GM19240 (cell line): ENCODE results near the gene TSNAXIP1.

Source experiments
- DNase-seq: peaks from one replicate; pipeline ENCODE4 v3.0.0; 2011; ENCODE audit warnings: low spot score; ENCODE audit not compliant: insufficient read length

The TSNAXIP1 gene, protein sequence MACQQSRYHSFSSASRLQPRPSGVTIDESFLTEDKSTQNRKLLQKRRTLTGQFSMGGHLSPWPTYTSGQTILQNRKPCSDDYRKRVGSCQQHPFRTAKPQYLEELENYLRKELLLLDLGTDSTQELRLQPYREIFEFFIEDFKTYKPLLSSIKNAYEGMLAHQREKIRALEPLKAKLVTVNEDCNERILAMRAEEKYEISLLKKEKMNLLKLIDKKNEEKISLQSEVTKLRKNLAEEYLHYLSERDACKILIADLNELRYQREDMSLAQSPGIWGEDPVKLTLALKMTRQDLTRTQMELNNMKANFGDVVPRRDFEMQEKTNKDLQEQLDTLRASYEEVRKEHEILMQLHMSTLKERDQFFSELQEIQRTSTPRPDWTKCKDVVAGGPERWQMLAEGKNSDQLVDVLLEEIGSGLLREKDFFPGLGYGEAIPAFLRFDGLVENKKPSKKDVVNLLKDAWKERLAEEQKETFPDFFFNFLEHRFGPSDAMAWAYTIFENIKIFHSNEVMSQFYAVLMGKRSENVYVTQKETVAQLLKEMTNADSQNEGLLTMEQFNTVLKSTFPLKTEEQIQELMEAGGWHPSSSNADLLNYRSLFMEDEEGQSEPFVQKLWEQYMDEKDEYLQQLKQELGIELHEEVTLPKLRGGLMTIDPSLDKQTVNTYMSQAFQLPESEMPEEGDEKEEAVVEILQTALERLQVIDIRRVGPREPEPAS

DNA sequence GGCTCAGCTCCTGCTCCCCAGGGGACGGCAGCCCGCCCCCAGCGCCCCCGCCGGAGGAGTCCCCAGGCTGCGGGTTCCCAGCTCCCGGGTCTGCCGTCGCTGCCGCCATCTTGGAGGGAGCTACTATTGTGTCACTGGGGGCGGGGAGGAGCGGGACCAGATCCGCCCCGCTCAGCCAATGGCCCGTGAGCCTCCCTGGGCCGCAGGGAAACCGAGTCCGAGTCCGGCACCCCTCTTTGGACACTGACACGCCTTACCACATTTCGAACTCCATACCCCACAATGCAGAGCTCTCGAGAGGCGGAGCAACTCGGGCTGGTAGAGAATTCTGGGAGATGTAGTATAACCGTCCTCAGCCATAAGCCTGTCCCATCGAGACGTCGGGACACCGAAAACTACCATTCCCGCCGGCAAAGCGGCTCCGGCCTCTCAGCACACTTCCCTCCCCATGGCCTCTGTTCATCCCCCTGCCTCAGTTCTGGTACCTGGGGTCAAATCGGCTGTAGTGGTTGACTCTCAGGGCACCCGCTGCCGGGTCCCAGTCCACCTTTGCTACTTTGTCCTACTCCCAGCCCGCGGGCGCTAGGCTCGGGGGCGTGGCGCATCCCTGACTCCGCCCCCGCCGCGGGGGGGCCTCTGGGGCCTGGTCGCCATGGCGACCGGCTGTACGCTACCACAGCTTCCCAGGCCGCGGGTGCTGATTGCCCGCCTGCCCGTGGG is at the start of gene TSNAXIP1, which contains the start of gene RANBP10:
TSNAXIP1 (plus strand) TSS at position 462 of the 720 bp plus-strand sequence. CDS start 261 bp downstream, outside the sequence.
RANBP10 (minus strand) TSS at position 133 of the 720 bp plus-strand sequence; CDS start at position 109, 24 bp downstream.
- DNase-seq: peak; percentile 82

GRCh38 chr16:67758006-67758405 is 48.7 kb upstream of the TSNAXIP1 start:
- no peak for DNase-seq

- no peak for DNase-seq
Measured at GRCh38 chr16:67758966-67759365, 47.7 kb upstream of the TSNAXIP1 start.

DNA sequence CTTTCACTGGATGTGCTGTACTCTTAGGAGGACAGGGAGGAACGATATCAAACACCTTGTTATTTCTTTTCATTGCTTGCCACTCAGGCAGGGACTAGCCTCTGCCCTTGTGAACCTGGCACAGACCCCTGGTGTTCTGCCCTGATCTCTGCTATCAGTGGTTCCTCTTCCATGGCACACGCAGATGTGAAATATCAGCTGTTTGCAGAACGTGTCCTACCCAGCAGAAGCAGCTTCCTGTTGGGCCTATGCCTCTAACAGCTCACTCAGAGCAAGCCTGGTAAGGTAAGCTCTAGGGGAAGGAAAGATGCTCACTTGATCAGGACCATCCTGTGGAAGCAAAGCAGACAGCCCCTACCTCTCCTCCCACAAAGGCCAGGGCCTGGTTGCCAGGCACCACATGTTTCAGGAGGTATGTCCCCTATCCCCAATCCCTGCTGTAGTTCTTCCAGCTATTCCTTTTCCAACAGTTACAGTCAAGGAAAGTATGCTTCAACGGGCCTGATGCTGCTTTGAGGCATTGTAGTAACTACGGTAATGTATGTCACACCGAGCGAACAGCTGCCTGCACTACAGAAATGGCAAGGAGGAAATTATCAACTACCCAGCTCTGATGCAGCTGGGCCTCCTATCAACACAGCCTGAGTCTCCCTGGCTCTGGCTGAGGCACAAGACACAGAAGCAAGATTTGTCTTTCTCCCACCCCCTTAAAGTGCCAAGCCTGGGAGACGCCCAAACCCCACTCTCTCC is 46.3 kb upstream of the TSNAXIP1 start:
- no peak for DNase-seq

- DNase-seq: no peak
Measured at GRCh38 chr16:67760956-67761230, 45.8 kb upstream of the TSNAXIP1 start.

- DNase-seq: no peak
Measured at GRCh38 chr16:67761924-67762323, 44.8 kb upstream of the TSNAXIP1 start.

DNA sequence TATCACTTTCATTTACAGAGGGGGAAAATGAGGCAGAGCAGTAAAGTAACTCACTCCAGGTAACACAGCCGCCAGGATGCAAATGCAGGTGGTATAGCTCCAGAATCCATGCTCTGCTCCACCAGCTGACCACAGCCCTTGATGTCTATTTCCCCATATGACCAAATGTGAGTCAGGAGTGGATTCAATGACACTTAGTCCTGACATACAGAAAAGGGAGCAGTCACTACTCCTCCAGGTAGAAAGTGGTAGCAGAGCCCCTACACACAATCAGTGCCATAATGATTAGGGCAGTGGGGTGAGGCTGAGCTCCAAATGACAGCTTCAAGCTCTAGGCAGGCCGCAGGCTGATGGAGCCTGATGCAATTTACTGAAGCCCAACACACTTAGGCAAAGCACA is 44.3 kb upstream of the TSNAXIP1 start:
- no peak for DNase-seq

- DNase-seq: no peak
Measured at GRCh38 chr16:67763066-67763465, 43.6 kb upstream of the TSNAXIP1 start.

DNA sequence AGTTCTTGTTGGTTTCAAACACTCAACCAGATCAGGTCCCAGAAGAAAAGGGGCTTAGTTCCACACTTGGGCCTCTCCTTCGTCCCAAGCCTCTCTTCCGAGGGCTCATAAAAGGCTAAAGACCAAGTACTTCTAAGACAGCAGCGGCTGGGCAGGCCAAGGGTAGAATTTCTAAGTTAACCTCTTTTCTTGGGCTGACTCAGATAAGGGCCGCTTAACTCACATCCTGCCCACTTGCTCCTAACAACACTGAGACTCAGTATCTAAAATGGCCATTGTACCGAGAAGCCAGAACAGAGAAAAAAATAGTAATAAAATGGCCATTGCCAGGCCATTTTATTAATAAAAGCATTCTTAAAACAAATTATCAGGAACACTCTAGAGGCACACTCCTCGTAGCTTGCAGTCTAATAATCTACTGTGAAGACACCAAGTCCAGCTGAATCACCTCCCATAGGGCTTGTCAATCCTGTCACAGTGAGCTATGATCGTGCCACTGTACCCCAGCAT is 42.5 kb upstream of the TSNAXIP1 start:
- DNase-seq: no peak

- DNase-seq: no peak
Measured at GRCh38 chr16:67766291-67766690, 40.4 kb upstream of the TSNAXIP1 start.

DNA sequence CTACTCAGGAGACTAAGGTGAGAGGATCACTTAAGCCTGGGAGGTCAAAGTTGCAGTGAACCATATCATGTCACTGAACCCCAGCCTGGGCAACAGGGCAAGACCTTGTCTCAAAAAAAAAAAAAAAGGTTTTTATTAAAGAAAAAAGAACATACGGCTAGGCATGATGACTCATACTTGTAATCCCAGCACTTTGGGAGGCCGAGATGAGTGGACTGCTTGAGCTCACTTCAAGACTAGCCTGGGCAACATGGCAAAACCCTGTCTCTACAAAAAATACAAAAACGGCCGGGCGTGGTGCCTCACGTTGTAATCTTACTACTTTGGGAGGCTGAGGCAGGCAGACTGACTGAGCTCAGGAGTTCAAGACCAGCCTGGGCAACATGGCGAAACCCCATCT is 38.7 kb upstream of the TSNAXIP1 start:
- no peak for DNase-seq

DNA sequence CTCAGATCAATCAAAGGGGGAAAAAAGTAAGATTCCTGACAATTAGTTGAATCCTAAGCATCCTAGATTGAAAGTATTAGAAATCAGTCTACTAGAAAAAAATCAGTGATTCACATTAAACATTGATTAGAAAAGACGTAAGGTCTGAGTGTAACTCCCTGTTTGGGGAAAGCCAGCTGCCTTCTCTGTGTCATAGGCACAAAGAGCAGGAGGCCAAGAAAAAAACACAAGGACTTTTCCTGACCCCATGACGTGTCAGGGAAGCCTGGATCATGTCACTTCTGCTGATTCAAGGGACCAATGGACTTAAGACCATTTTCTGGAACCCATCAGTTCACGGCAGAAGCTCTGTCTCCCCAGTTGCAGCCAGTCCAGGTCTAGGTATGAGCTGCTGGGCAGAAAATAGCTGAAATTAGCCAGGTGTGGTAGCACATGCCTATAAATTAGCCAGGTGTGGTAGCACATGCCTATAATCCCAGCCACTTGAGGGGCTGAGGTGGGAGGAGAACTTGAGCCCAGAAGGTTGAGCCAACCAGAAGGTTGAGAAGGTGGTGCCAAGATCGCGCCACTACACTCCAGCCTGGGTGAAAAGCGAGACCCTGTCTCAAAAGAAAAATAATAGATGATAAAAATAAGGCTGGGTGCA is 36.2 kb upstream of the TSNAXIP1 start:
- DNase-seq: no peak

DNA sequence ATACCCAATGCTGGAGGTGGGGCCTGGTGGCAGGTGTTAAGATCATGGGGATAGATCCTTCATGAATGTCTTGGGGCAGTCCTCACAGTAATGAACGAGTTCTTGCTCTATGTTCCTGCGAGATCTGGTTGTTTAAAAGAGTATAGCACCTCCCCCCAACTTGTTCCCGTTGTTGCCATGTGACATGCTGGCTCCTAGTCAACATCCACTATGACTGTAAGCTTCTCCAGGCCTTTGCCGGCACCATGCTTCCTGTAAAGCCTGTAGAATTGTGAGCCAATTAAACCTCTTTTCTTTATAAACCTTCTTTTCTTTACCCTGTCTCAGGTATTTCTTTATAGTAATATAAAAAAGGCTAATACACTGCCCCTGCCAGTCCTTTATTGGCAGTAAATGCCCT is 33.6 kb upstream of the TSNAXIP1 start:
- DNase-seq: no peak

DNA sequence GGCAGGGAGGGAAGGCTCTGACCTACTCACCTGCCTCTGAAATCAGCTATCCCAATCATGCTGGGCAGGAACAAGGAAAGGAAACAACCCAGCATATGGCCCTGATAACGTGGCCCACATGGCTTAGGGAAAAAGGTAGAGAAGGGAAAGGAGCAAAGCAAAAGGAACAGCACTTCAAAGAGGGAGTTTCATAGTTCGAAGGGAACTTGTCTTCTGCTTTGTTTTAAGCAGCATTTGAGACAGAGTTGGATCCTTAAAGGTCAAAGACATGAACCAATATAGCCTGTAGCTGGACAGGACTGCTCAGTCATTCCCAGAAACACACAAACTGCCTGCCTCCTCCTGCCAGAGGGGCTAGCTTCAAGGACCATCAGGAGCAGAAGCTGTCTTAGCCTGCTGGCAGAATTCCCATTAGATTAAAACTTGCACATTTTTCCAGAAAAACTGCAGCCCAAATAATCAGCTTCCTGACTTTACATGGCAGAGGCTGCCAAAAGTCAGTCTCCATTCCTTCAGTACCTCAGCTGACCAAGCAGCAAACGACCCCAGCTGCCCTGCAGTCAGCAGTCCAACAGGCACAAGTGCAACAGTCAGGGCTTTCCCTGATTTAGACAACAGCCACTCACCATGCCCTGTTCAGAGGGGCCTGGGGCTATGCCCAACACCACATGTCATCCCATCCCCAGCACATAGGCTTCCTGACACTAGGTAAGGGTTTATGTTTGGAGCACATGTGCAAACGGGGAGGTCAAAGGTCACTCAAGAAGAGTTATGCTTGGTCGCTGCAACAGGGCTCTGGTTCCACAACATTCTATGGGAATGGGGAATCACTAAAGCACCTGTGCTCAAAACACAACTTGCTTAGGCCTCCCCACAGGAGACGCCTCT is 32.9 kb upstream of the TSNAXIP1 start:
- DNase-seq: no peak

- no peak for DNase-seq
Measured at GRCh38 chr16:67774457-67774853, 32.2 kb upstream of the TSNAXIP1 start.

DNA sequence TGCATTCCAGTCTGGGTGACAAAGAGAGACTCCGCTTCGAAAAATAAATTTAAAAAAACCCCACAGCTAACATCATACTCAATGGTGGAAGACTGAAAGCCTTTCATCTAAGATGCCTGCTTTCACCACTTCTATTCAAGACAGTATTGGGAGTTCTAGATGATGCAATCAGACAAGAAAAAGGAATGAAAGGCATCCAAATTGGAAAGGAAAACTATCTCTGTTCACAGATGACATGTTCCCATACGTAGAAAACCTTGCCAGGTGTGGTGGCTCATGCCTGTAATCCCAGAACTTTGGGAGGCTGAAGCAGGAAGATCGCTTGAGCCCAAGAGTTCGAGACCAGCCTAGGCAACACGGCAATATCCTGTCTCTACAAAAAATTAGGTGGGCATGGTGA is 31.4 kb upstream of the TSNAXIP1 start:
- no peak for DNase-seq

GRCh38 chr16:67779256-67780014 is 27.3 kb upstream of the TSNAXIP1 start:
- no peak for DNase-seq

DNA sequence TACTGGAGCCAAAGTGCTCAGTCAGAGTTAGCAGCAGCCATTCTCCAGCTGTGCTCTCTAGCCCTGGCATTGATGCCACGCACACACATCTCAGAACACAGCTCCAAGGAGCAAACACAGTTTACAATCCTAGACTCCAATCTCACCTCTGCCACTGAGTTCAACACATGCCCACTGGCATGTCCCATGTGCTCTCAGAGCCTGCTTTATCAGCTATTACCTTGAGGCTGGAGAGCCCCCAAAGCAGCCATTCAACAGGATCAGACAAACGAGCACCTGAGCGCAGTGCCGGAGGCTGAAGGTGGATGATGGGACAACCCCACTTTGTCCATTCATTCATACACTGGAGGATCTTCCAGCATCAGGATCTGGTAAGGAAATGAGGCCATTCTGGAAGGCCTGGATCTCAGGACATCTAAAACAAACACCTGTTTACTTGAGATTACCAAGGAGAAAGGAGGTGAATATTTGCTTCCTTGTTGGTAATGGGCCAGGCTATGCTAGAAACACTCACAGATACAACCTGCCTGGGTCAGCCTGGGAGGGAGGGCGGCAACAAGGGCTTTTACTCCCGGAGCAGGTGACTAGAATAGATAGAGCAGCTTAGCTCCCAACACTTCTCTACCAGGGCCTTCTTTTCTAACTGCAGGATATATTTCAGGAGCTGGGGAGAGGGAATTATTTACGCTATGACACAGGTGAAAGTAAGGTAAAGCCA is 25.7 kb upstream of the TSNAXIP1 start:
- no peak for DNase-seq
